Thyroid gland (tissue), 4 donors: ENCODE measurements around the gene GGA3. TPM values are rescaled to one million over a fixed set of nuclear protein-coding genes. Genes with fewer than 3 reads are reported as not detected.
A peak's percentile ranks its signal among the peaks of the same experiment; 100 is the strongest.

Experiments
- DNase-seq, 2 donors: peaks; one replicate each; pipeline ENCODE4 v3.0.0-alpha.2; 2019
- H3K27ac ChIP-seq, 3 donors: fragments of 200-600 bp; sonication (generic); 1 replicate in 2 of 3; 2 replicates in 1 of 3; pipeline ENCODE4 v1.5.1; 2016 to 2019; ENCODE audit warnings: mild to moderate bottlenecking in 1 of 3, moderate library complexity in 1 of 3
- H3K27me3 ChIP-seq: fragments of 200-600 bp; sonication (generic); one replicate; pipeline ENCODE4 v1.5.1; 2019
- H3K36me3 ChIP-seq, 2 donors: fragments of 200-600 bp; sonication (generic); one replicate each; pipeline ENCODE4 v1.5.1; 2016 to 2019
- H3K4me1 ChIP-seq, 2 donors: fragments of 200-600 bp; sonication (generic); one replicate each; pipeline ENCODE4 v1.5.1; 2017 to 2019
- H3K4me3 ChIP-seq, 3 donors: fragments of 200-600 bp; sonication (generic); replicated peaks in 1 of 3; 1 replicate in 2 of 3; 2 replicates in 1 of 3; pipeline ENCODE4 v1.5.1; 2016; ENCODE audit warnings: mild to moderate bottlenecking in 1 of 3
- H3K9me3 ChIP-seq: fragments of 200-600 bp; sonication (generic); one replicate; pipeline ENCODE4 v1.5.1; 2017
- POLR2A ChIP-seq, 2 donors: fragments of 450-650 bp; IDR thresholded peaks; one replicate each; pipeline ENCODE4 v1.6.1; 2017; ENCODE audit warnings: antibody characterized with exemption in 2 of 2, mild to moderate bottlenecking in 2 of 2, moderate library complexity in 1 of 2
- WGBS, 2 donors: methylation state at CpG; one replicate each; pipeline ENCODE4 v1.1.5; 2017; 5-methylcytosine and 5-hydroxymethylcytosine counted together
- intact Hi-C: fragments of 100-400 bp; cut with DNase I; formaldehyde crosslinking; loops from one replicate; pipeline ENCODE4 v1.15.1; 2023
- total RNA-seq, 4 donors: library from RNA; depleted of rRNA; stranded (reverse); fragments of >200 nt; gene quantifications; one replicate each; pipeline ENCODE4 v1.2.3, GENCODE V29; 2016
- TF ChIP-seq, protein P1 (sequence below), 6 experiments: fragments of 200-600 bp in 3 of 6; fragments of 450-650 bp in 3 of 6; sonication (generic) in 3 of 6; IDR thresholded peaks; one replicate each; pipeline ENCODE4 v1.5.1; 2016 to 2019; ENCODE audit warnings: antibody characterized with exemption in 6 of 6, mild to moderate bottlenecking in 2 of 6, inconsistent platforms in 1 of 6, moderate library complexity in 1 of 6

GGA3 gene
- total RNA-seq, 4 donors from 2014 or later = 22.5 to 38.4 (median 24.1) TPM

DNA sequence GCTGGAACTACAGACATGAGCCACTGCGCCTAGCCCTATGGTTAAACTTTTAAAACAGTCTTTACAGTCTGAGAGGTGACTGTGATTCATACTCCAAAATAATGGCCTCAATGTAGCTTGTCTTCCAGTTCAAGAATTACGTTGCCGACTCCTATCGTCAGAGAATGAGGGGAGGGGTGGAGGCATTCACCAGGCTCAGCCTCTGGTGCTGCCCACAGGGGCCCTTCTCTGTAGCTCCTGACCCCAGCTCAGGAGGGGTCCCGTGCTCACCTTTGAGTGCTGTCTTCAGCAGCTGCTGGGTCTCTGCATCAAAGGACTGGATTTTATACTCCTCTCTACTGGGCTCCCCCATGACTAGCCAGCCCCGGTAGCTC is 8.4 kb upstream of the GGA3 start:
- no peak for TF ChIP-seq POLR2A (IDR thresholded peaks at IDR 0.05)
- TF ChIP-seq, protein P1, sequence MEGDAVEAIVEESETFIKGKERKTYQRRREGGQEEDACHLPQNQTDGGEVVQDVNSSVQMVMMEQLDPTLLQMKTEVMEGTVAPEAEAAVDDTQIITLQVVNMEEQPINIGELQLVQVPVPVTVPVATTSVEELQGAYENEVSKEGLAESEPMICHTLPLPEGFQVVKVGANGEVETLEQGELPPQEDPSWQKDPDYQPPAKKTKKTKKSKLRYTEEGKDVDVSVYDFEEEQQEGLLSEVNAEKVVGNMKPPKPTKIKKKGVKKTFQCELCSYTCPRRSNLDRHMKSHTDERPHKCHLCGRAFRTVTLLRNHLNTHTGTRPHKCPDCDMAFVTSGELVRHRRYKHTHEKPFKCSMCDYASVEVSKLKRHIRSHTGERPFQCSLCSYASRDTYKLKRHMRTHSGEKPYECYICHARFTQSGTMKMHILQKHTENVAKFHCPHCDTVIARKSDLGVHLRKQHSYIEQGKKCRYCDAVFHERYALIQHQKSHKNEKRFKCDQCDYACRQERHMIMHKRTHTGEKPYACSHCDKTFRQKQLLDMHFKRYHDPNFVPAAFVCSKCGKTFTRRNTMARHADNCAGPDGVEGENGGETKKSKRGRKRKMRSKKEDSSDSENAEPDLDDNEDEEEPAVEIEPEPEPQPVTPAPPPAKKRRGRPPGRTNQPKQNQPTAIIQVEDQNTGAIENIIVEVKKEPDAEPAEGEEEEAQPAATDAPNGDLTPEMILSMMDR (IDR thresholded peaks at IDR 0.05) = no peak
- WGBS, 2 donors = 34 to 35% methylated on average over 4 to 5 of the region's 6 CpGs
- DNase-seq = no peak
- H3K9me3 ChIP-seq = no peaks in the 10 kb centered on the region
- H3K36me3 ChIP-seq = peaks cover 12 to 20% of the 10 kb centered on the region in 2 donors
- H3K4me3 ChIP-seq = peak overlapping the region in 2 of 3 donors; percentile 5 to 90
- H3K4me1 ChIP-seq = peaks cover 10 to 15% of the 10 kb centered on the region in 2 donors
- H3K27ac ChIP-seq = peak overlapping the region; percentile 9 to 90 (median 78)
- H3K27me3 ChIP-seq = no peaks in the 10 kb centered on the region
- intact Hi-C loops = no loop called here

DNA sequence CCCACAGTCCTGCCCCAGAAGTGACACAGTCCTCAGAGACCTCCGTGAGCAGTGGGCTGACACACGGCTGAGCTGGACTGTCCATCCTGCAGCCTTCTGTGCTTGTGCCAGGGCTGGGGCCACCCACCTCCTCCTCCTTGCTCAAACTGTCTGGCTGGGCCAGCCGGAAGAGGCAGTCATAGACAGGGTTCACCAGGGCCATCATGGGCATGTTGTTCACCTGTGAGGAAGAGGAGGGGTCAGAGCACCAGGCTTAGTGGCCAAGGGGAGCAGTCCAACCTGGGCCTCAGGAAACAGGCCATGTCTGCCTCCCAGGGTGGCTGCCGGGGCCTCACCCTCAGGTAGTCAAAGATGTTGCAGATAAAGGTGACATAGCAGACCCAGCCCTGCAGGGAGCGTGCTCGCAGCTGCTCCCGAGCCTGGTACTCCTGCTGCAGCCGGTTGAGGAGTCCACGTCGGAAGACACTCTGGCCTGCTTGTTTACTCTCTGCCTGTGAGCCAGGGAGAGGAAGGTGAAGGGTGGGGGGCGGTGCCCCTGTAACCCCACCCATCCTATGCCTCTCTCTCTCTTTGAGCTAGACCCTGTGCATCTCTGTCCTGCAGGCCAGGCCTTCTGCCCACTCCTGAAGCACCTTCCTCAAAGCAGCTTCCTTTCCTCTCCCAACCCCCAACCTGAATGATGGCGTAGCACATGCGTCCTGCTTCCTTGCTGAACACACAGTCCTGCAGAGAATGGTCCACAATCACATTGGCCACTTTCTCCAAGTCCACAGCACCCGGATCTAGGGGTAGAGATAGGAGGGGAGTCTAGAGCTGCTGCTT is 6.2 kb upstream of the GGA3 start:
- Histone ChIP-seq H3K27ac (no peak overlapping the region), H3K27me3 (no peaks in the 10 kb centered on the region), H3K36me3 (peaks cover 12 to 23% of the 10 kb centered on the region in 2 donors), H3K4me1 (peaks cover 12 to 18% of the 10 kb centered on the region in 2 donors), H3K4me3 (no peak overlapping the region), H3K9me3 (no peaks in the 10 kb centered on the region)
- DNase-seq = no peak
- 56 to 64% methylated on average over 8 to 14 of the region's 14 CpGs for WGBS, 2 donors
- TF ChIP-seq, protein P1 (IDR thresholded peaks at IDR 0.05) = no peak
- TF ChIP-seq POLR2A (IDR thresholded peaks at IDR 0.05) = no peak
- intact Hi-C loops = no loop called here

DNA sequence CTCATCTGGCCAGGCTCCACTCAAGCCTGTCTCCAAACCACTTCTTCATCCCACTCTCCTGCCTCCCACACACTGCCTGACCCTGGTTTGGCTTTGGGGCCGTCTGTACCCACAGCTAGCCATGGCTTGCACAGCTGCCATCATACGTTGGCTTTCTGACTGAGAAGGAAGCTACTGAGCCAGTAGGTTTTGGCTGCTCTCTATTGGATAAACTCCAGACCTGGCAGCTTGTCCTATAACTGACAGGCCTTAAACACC is 5.7 kb upstream of the GGA3 start:
- no peak for TF ChIP-seq POLR2A (IDR thresholded peaks at IDR 0.05)
- H3K27ac ChIP-seq = no peak overlapping the region
- intact Hi-C loops = no loop called here
- H3K9me3 ChIP-seq = no peaks in the 10 kb centered on the region
- WGBS, 2 donors = 60 to 67% methylated on average over 2 of the region's 2 CpGs
- H3K36me3 ChIP-seq = peaks cover 12 to 23% of the 10 kb centered on the region in 2 donors
- H3K27me3 ChIP-seq = no peaks in the 10 kb centered on the region
- H3K4me3 ChIP-seq = no peak overlapping the region
- H3K4me1 ChIP-seq = peaks cover 15 to 19% of the 10 kb centered on the region in 2 donors
- DNase-seq = no peak

- Histone ChIP-seq H3K4me3 (no peak overlapping the region), H3K4me1 (peaks cover 10 to 14% of the 10 kb centered on the region in 2 donors), H3K27ac (no peak overlapping the region), H3K9me3 (no peaks in the 10 kb centered on the region), H3K27me3 (no peaks in the 10 kb centered on the region), H3K36me3 (peaks cover 12 to 23% of the 10 kb centered on the region in 2 donors)
- no peak for DNase-seq
- no peak for TF ChIP-seq POLR2A (IDR thresholded peaks at IDR 0.05)
- TF ChIP-seq, protein P1 (IDR thresholded peaks at IDR 0.05) = no peak
- WGBS, 2 donors = 92 to 95% methylated on average over 5 to 11 of the region's 13 CpGs
- intact Hi-C loops = no loop called here
Measured at GRCh38 chr17:75266316-75267152, 5.1 kb upstream of the GGA3 start.

- H3K4me3 ChIP-seq = no peak overlapping the region
- no peaks in the 10 kb centered on the region for H3K27me3 ChIP-seq
- peaks cover 11 to 14% of the 10 kb centered on the region in 2 donors for H3K4me1 ChIP-seq
- peaks cover 12 to 23% of the 10 kb centered on the region in 2 donors for H3K36me3 ChIP-seq
- no peak overlapping the region for H3K27ac ChIP-seq
- no peak for DNase-seq
- WGBS, 2 donors = 91 to 92% methylated on average over 15 to 17 of the region's 17 CpGs
- H3K9me3 ChIP-seq = no peaks in the 10 kb centered on the region
- intact Hi-C loops = no loop called here
- TF ChIP-seq, protein P1 (IDR thresholded peaks at IDR 0.05) = no peak
- no peak for TF ChIP-seq POLR2A (IDR thresholded peaks at IDR 0.05)
Measured at GRCh38 chr17:75265614-75266315, 4.4 kb upstream of the GGA3 start.
